ENCODE results near the gene TSSK2.

DNA sequence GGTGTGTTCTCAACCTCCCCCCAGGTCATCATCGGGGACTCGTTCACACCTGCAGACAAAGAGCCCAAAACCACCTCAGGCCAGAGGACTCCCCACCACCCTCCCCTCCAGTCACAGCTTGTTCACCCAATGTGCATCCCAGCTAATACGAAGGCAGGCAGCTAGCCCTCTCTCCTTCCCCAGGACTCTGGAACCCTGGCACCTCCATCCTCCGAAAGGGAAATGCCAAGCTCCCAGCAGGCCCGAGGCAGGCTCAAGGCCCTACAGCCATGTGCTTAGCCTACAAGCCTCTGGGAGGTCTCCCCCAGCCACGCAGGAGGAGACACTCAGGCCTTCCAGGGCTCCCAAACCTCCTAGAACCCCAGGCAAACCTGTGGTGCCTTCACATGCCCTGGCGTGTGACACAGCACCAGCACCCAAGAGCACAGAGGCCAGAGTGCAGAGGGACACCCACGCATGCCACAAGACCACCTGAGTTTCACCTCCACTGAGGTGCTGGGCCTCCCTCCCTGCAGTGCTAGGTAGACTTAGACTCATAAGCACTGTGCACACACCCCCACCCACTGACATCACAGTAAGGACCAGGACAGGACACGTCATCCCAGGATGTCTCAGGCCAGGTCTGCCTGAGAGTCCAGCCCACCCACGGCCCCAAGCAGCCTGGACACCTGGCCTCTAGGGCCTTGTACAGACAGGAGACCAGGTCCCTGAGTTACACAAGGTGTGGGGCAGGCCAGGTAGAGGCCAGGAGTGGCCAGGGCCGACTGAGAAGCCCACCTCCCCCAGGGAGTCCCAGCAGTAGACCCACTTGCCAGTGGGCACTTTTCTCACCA lies 6.5 kb downstream of the TSSK2 start:
- no peak for TF ChIP-seq POLR2A (IDR thresholded peaks at IDR 0.05)
- TF ChIP-seq, protein P1, sequence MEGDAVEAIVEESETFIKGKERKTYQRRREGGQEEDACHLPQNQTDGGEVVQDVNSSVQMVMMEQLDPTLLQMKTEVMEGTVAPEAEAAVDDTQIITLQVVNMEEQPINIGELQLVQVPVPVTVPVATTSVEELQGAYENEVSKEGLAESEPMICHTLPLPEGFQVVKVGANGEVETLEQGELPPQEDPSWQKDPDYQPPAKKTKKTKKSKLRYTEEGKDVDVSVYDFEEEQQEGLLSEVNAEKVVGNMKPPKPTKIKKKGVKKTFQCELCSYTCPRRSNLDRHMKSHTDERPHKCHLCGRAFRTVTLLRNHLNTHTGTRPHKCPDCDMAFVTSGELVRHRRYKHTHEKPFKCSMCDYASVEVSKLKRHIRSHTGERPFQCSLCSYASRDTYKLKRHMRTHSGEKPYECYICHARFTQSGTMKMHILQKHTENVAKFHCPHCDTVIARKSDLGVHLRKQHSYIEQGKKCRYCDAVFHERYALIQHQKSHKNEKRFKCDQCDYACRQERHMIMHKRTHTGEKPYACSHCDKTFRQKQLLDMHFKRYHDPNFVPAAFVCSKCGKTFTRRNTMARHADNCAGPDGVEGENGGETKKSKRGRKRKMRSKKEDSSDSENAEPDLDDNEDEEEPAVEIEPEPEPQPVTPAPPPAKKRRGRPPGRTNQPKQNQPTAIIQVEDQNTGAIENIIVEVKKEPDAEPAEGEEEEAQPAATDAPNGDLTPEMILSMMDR (IDR thresholded peaks at IDR 0.05 in 4 of 5, conservative IDR thresholded peaks at IDR 0.05 in 1 of 5) = no peak

Measured in gastrocnemius medialis (tissue), 4 donors.